Karpas-422 (cell line): Measurements from ENCODE around the gene LRRD1. TPM values are rescaled to one million over a fixed set of nuclear protein-coding genes. Genes with fewer than 3 reads are reported as not detected.

Experiments used
- DNase-seq: peaks from one replicate; pipeline ENCODE4 v3.0.0-alpha.2; 2015
- H2AFZ ChIP-seq: fragments of 200-600 bp; sonication (generic); 2 replicates; pipeline ENCODE4 v1.6.1; 2014; ENCODE audit warnings: antibody characterized with exemption, low read length, mixed read lengths
- H3K27ac ChIP-seq: fragments of 200-600 bp; sonication (generic); 2 replicates; pipeline ENCODE4 v1.5.1; 2014; ENCODE audit warnings: mild to moderate bottlenecking, low read length, moderate library complexity
- H3K27me3 ChIP-seq: fragments of 200-600 bp; sonication (generic); 2 replicates; pipeline ENCODE4 v1.6.1; 2014; ENCODE audit warnings: low read length, mixed read lengths
- H3K36me3 ChIP-seq: fragments of 200-600 bp; sonication (generic); 2 replicates; pipeline ENCODE4 v1.6.1; 2014; ENCODE audit warnings: low read length, mixed read lengths; ENCODE audit not compliant: insufficient read depth
- H3K4me1 ChIP-seq: fragments of 200-600 bp; sonication (generic); 2 replicates; pipeline ENCODE4 v1.6.1; 2014; ENCODE audit warnings: mild to moderate bottlenecking, low read length, mixed read lengths
- H3K4me2 ChIP-seq: fragments of 200-600 bp; sonication (generic); 2 replicates; pipeline ENCODE4 v1.6.1; 2014; ENCODE audit warnings: low read length, low read depth, mild to moderate bottlenecking; ENCODE audit not compliant: poor library complexity, severe bottlenecking
- H3K4me3 ChIP-seq: fragments of 200-600 bp; sonication (generic); 2 replicates; pipeline ENCODE4 v1.5.1; 2014; ENCODE audit warnings: mild to moderate bottlenecking, antibody characterized with exemption, low read length, mixed read lengths
- H3K79me2 ChIP-seq: fragments of 200-600 bp; sonication (generic); 2 replicates; pipeline ENCODE4 v1.6.1; 2014; ENCODE audit warnings: mild to moderate bottlenecking, low read length, mixed read lengths
- H3K9ac ChIP-seq: fragments of 200-600 bp; sonication (generic); 2 replicates; pipeline ENCODE4 v1.6.0; 2014; ENCODE audit warnings: low read length
- H3K9me2 ChIP-seq: fragments of 200-600 bp; sonication (generic), shearing (Covaris generic); replicated peaks from 2 replicates; pipeline ENCODE4 v1.6.0; 2014; ENCODE audit warnings: mild to moderate bottlenecking, low read length, moderate library complexity; ENCODE audit not compliant: insufficient read depth
- H3K9me3 ChIP-seq: fragments of 300-700, 200-600 bp; sonication (generic); 2 replicates; pipeline ENCODE4 v1.6.1; 2014; ENCODE audit warnings: low read length, mixed read lengths
- H4K20me1 ChIP-seq: fragments of 200-600 bp; sonication (generic); 2 replicates; pipeline ENCODE4 v1.6.1; 2014; ENCODE audit warnings: mild to moderate bottlenecking, antibody characterized with exemption, low read length, low read depth; ENCODE audit not compliant: insufficient read depth
- total RNA-seq: library from RNA; depleted of rRNA; stranded (reverse); fragments of >200 nt; shearing (Covaris generic); gene quantifications from 2 replicates; pipeline ENCODE4 v1.2.3, GENCODE V29; 2014; ENCODE audit warnings: low replicate concordance

The LRRD1 gene
- total RNA-seq, 1 experiment from 2014 or later, result not detected

- Histone ChIP-seq H3K9me3 (no peaks in the 10 kb centered on the region), H3K4me2 (peak within 1 kb of the TSS; percentile 95), H3K9ac (peak within 1 kb of the TSS; percentile 96), H3K9me2 (no peaks in the 10 kb centered on the region), H3K36me3 (peaks cover 21% of the 10 kb centered on the region; the same call in 1 of the 2 replicates), H3K27me3 (no peaks in the 10 kb centered on the region), H4K20me1 (peaks cover 25% of the 10 kb centered on the region), H2AFZ (peak within 1 kb of the TSS; percentile 79), H3K4me3 (peak within 1 kb of the TSS; percentile 99), H3K27ac (peak within 1 kb of the TSS; percentile 88), H3K79me2 (peaks cover 48% of the 10 kb centered on the region), H3K4me1 (peaks cover 43% of the 10 kb centered on the region)
- peak; percentile 97 for DNase-seq
Measured at GRCh38 chr7:92134271-92135051, 44.5 kb downstream of the LRRD1 start, which contains the start of gene CYP51A1. CYP51A1 (minus strand) TSS chr7:92134477; CDS start chr7:92134364, 113 bp downstream.

DNA sequence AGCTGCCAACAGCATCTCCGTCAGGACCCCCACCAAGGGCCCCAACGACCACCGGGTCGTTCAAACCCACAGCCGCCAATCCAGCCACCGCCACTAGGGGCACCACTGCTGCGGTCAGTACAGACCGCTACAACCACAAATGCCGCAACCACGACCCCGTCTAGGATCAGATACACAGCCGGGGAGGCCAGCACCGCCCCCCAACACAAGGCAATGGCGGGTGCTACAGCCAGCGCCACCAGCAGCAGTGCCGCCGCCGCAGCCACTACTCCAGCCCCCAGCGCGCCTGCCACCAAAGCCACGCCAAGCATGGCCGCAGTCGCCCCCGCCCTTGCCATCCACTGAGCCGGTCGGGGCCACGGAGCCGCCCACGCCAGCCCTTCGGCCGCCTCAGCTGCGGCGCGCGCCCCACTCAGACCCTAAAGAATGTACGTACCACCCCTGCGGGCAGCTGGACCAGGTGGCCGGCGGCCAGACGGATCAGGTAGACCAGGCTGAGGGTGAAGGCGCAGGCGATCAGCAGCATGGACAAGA is 45.1 kb downstream of the LRRD1 start:
- Histone ChIP-seq H2AFZ (peak overlapping the region; percentile 78; the same call in 1 of the 2 replicates), H3K4me2 (peak overlapping the region; percentile 95), H3K9ac (peak overlapping the region; percentile 96), H3K4me1 (peaks cover 43% of the 10 kb centered on the region), H3K9me2 (no peaks in the 10 kb centered on the region), H3K36me3 (peaks cover 26% of the 10 kb centered on the region), H4K20me1 (peaks cover 25% of the 10 kb centered on the region), H3K4me3 (peak overlapping the region; percentile 99), H3K79me2 (peaks cover 54% of the 10 kb centered on the region), H3K27ac (peak overlapping the region; percentile 88), H3K27me3 (no peaks in the 10 kb centered on the region), H3K9me3 (no peaks in the 10 kb centered on the region)
- peak; percentile 84 for DNase-seq

- Histone ChIP-seq H2AFZ (no peak overlapping the region), H4K20me1 (peaks cover 25% of the 10 kb centered on the region), H3K27ac (peak overlapping the region; percentile 88), H3K27me3 (no peaks in the 10 kb centered on the region), H3K4me3 (peak overlapping the region; percentile 99), H3K36me3 (peaks cover 32% of the 10 kb centered on the region), H3K9me3 (no peaks in the 10 kb centered on the region), H3K4me1 (peaks cover 43% of the 10 kb centered on the region), H3K9me2 (no peaks in the 10 kb centered on the region), H3K79me2 (peaks cover 57% of the 10 kb centered on the region), H3K9ac (peak overlapping the region; percentile 96), H3K4me2 (peak overlapping the region; percentile 95)
- DNase-seq, result peak; percentile 53
Measured at GRCh38 chr7:92133133-92133736, 45.7 kb downstream of the LRRD1 start.

- H3K36me3 ChIP-seq, result peaks cover 45% of the 10 kb centered on the region
- H3K4me3 ChIP-seq, result peak overlapping the region; percentile 99
- DNase-seq, result peak; percentile 80
- H3K9ac ChIP-seq, result peak overlapping the region; percentile 96
- peaks cover 25% of the 10 kb centered on the region for H4K20me1 ChIP-seq
- peaks cover 71% of the 10 kb centered on the region for H3K79me2 ChIP-seq
- no peak overlapping the region for H2AFZ ChIP-seq
- H3K27me3 ChIP-seq, result no peaks in the 10 kb centered on the region
- H3K4me2 ChIP-seq, result peak overlapping the region; percentile 95
- no peaks in the 10 kb centered on the region for H3K9me2 ChIP-seq
- peaks cover 43% of the 10 kb centered on the region for H3K4me1 ChIP-seq
- H3K9me3 ChIP-seq, result no peaks in the 10 kb centered on the region
- peak overlapping the region; percentile 88 for H3K27ac ChIP-seq
Measured at GRCh38 chr7:92131764-92132330, 47.1 kb downstream of the LRRD1 start.

- peaks cover 79% of the 10 kb centered on the region for H3K79me2 ChIP-seq
- H3K27me3 ChIP-seq, result no peaks in the 10 kb centered on the region
- H3K9ac ChIP-seq, result peak overlapping the region; percentile 96; the same call in 1 of the 2 replicates
- H2AFZ ChIP-seq, result no peak overlapping the region
- no peaks in the 10 kb centered on the region for H3K9me3 ChIP-seq
- DNase-seq, result peak; percentile 62
- H4K20me1 ChIP-seq, result peaks cover 25% of the 10 kb centered on the region
- H3K36me3 ChIP-seq, result peaks cover 53% of the 10 kb centered on the region
- H3K4me3 ChIP-seq, result peak overlapping the region; percentile 99
- H3K4me1 ChIP-seq, result peaks cover 43% of the 10 kb centered on the region
- H3K4me2 ChIP-seq, result peak overlapping the region; percentile 95
- H3K27ac ChIP-seq, result peak overlapping the region; percentile 88
- no peaks in the 10 kb centered on the region for H3K9me2 ChIP-seq
Measured at GRCh38 chr7:92131093-92131492, 47.8 kb downstream of the LRRD1 start.

DNA sequence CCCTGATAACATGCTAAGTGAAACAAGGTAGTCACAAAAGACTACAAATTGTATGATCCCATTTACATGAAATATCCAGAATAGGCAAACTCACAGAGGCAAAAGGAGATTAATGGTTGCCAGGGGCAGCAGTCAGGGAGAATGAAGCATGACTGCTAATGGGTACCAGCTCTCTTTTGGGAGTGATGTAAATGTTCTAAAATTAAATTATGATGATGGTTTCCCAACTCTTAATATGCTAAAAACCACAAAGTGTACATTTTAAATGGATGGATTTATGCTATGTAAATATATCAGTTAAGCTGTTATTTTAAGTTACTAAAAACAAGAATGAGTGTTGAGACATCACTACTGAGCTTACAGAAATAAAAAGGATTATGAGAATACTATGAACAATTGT is 57.3 kb downstream of the LRRD1 start:
- Histone ChIP-seq H3K9ac (no peak overlapping the region), H3K9me2 (no peaks in the 10 kb centered on the region)

GRCh38 chr7:92119213-92119759 is 59.7 kb downstream of the LRRD1 start:
- no peak for DNase-seq
- Histone ChIP-seq H3K27me3 (no peaks in the 10 kb centered on the region), H3K9me3 (no peaks in the 10 kb centered on the region), H3K36me3 (peaks cover 93% of the 10 kb centered on the region), H3K9me2 (no peaks in the 10 kb centered on the region), H3K9ac (no peak overlapping the region), H4K20me1 (peaks cover 15% of the 10 kb centered on the region; the same call in 1 of the 2 replicates), H3K79me2 (peaks cover 96% of the 10 kb centered on the region), H2AFZ (no peak overlapping the region), H3K4me2 (no peak overlapping the region), H3K4me1 (peaks cover 14% of the 10 kb centered on the region), H3K4me3 (no peak overlapping the region), H3K27ac (no peak overlapping the region)

More for the DNA sequence above, 57.3 kb downstream of the LRRD1 start:
- no peaks in the 10 kb centered on the region for H3K9me3 ChIP-seq
- H4K20me1 ChIP-seq, result peaks cover 11% of the 10 kb centered on the region; the same call in 1 of the 2 replicates
- peaks cover 94% of the 10 kb centered on the region for H3K79me2 ChIP-seq
- H3K4me2 ChIP-seq, result no peak overlapping the region
- no peak overlapping the region for H3K4me3 ChIP-seq
- no peak overlapping the region for H3K27ac ChIP-seq
- no peaks in the 10 kb centered on the region for H3K27me3 ChIP-seq
- peaks cover 91% of the 10 kb centered on the region for H3K36me3 ChIP-seq
- no peak overlapping the region for H2AFZ ChIP-seq
- H3K4me1 ChIP-seq, result peaks cover 14% of the 10 kb centered on the region
- no peak for DNase-seq
